Stimulated activated CD8-positive, alpha-beta memory T cell treated with anti-CD3 and anti-CD28 coated beads, Interleukin-7, amount 100 ng/mL, for 24 hours (primary cell): ENCODE data around the gene FAM43A.
A peak's percentile ranks its signal among the peaks of the same experiment; 100 is the strongest.

ENCODE experiments used
- DNase-seq: peaks from one replicate; pipeline ENCODE4 v3.0.0-alpha.2; 2020; ENCODE audit warnings: low read depth

FAM43A gene

GRCh38 chr3:194685718-194686413, at the start of gene FAM43A:
TSS of gene FAM43A (plus strand) at chr3:194685883. CDS start at chr3:194686827, 944 bp downstream.
- DNase-seq = peak; percentile 52

GRCh38 chr3:194637066-194637465, 48.6 kb upstream of the FAM43A start:
- DNase-seq = no peak

GRCh38 chr3:194637541-194638400, 47.9 kb upstream of the FAM43A start:
- no peak for DNase-seq

GRCh38 chr3:194638991-194639605, 46.6 kb upstream of the FAM43A start:
- DNase-seq = no peak

- peak; percentile 15 for DNase-seq
Observed at GRCh38 chr3:194640829-194641228, 44.9 kb upstream of the FAM43A start.

GRCh38 chr3:194642769-194643168, 42.9 kb upstream of the FAM43A start:
- DNase-seq = no peak

GRCh38 chr3:194647747-194648146, 37.9 kb upstream of the FAM43A start:
- DNase-seq = no peak

GRCh38 chr3:194654443-194654842, 31.2 kb upstream of the FAM43A start:
- DNase-seq = no peak

GRCh38 chr3:194657439-194657838, 28.2 kb upstream of the FAM43A start:
- DNase-seq = no peak

GRCh38 chr3:194658477-194659242, 27.0 kb upstream of the FAM43A start:
- no peak for DNase-seq

GRCh38 chr3:194659778-194660177, 25.9 kb upstream of the FAM43A start:
- no peak for DNase-seq

GRCh38 chr3:194661374-194661773, 24.3 kb upstream of the FAM43A start:
- DNase-seq = no peak

GRCh38 chr3:194661946-194662345, 23.7 kb upstream of the FAM43A start:
- no peak for DNase-seq

GRCh38 chr3:194664857-194665256, 20.8 kb upstream of the FAM43A start:
- DNase-seq = no peak

GRCh38 chr3:194667363-194667762, 18.3 kb upstream of the FAM43A start:
- DNase-seq = no peak

GRCh38 chr3:194671511-194671899, 14.2 kb upstream of the FAM43A start:
- no peak for DNase-seq

- peak; percentile 81 for DNase-seq
Observed at GRCh38 chr3:194671900-194672808, 13.5 kb upstream of the FAM43A start, which contains the start of gene LSG1. TSS of gene LSG1 (minus strand) at chr3:194672191. CDS start at chr3:194672162, 29 bp downstream.

GRCh38 chr3:194672876-194673275, 12.8 kb upstream of the FAM43A start:
- no peak for DNase-seq

GRCh38 chr3:194673761-194674160, 11.9 kb upstream of the FAM43A start:
- DNase-seq = no peak

GRCh38 chr3:194675081-194675640, 10.5 kb upstream of the FAM43A start:
- peak; percentile 30 for DNase-seq

- no peak for DNase-seq
Observed at GRCh38 chr3:194675680-194676079, 10.0 kb upstream of the FAM43A start.
